Mononuclear cell (primary cell): ENCODE data around the gene BCL3. TPM values are rescaled to one million over a fixed set of nuclear protein-coding genes. Genes with fewer than 3 reads are reported as not detected.
A peak's percentile ranks its signal among the peaks of the same experiment; 100 is the strongest.

Experiments used
- H3K27me3 ChIP-seq: 2 replicates; pipeline ENCODE4 v1.6.0; 2011; ENCODE audit warnings: low read length, control low read depth; ENCODE audit not compliant: insufficient read depth
- H3K4me1 ChIP-seq: 2 replicates; pipeline ENCODE4 v1.5.1; 2011; ENCODE audit warnings: mild to moderate bottlenecking, low read length, control low read depth; ENCODE audit not compliant: insufficient read depth
- H3K4me3 ChIP-seq: 2 replicates; pipeline ENCODE4 v1.5.1; 2011; ENCODE audit warnings: mild to moderate bottlenecking, low read length, moderate library complexity
- H3K9me3 ChIP-seq: 2 replicates; pipeline ENCODE4 v1.5.1; 2011; ENCODE audit warnings: low read depth, mild to moderate bottlenecking, control low read depth, low read length
- total RNA-seq: library from RNA; depleted of rRNA; stranded (reverse); fragments of >200 nt; gene quantifications from one replicate; pipeline ENCODE4 v1.2.3, GENCODE V29; 2012

BCL3 gene
- total RNA-seq, 1 donor = 33.0 TPM

GRCh38 chr19:44744871-44745332, 3.6 kb upstream of the BCL3 start:
- Histone ChIP-seq H3K9me3 (no peaks in the 10 kb centered on the region), H3K4me3 (no peak overlapping the region), H3K4me1 (peaks cover 87% of the 10 kb centered on the region), H3K27me3 (no peaks in the 10 kb centered on the region)

GRCh38 chr19:44745341-44745831, 3.1 kb upstream of the BCL3 start:
- H3K4me3 ChIP-seq = no peak overlapping the region
- peaks cover 89% of the 10 kb centered on the region for H3K4me1 ChIP-seq
- H3K9me3 ChIP-seq = no peaks in the 10 kb centered on the region
- H3K27me3 ChIP-seq = no peaks in the 10 kb centered on the region

GRCh38 chr19:44745887-44746600, 2.5 kb upstream of the BCL3 start:
- no peaks in the 10 kb centered on the region for H3K9me3 ChIP-seq
- H3K4me3 ChIP-seq = no peak overlapping the region
- no peaks in the 10 kb centered on the region for H3K27me3 ChIP-seq
- H3K4me1 ChIP-seq = peaks cover 89% of the 10 kb centered on the region

DNA sequence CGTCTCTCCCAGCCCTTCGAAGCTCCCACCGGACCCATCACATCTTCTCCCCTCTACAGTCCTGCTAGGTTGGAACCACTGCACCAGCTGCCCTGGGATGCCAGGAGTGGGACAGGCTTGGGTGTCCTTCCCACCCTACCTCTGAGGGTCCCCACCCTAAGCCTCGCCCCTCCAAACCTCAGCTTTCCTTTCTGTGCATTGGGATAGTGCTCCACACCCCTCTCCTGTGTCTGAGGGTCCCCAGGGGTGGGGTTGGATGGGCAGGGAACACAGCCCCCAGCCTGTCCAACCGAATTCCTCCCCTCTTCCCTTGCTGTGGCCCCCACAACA, 1.9 kb upstream of the BCL3 start:
- Histone ChIP-seq H3K27me3 (no peaks in the 10 kb centered on the region), H3K4me1 (peaks cover 89% of the 10 kb centered on the region), H3K4me3 (no peak overlapping the region), H3K9me3 (no peaks in the 10 kb centered on the region)

GRCh38 chr19:44746946-44747738, 1.4 kb upstream of the BCL3 start:
- Histone ChIP-seq H3K27me3 (no peaks in the 10 kb centered on the region), H3K4me1 (peaks cover 91% of the 10 kb centered on the region), H3K4me3 (peak overlapping the region; percentile 60)

GRCh38 chr19:44747739-44748425, 626 bp upstream of the BCL3 start:
- peaks cover 91% of the 10 kb centered on the region for H3K4me1 ChIP-seq
- peak overlapping the region; percentile 60 for H3K4me3 ChIP-seq
- no peaks in the 10 kb centered on the region for H3K27me3 ChIP-seq

More at GRCh38 chr19:44746946-44747738, 1.4 kb upstream of the BCL3 start:
- no peaks in the 10 kb centered on the region for H3K9me3 ChIP-seq

GRCh38 chr19:44749292-44749691, 784 bp downstream of the BCL3 start:
- peak overlapping the region; percentile 86 for H3K4me3 ChIP-seq
- H3K9me3 ChIP-seq = no peaks in the 10 kb centered on the region
- H3K27me3 ChIP-seq = no peaks in the 10 kb centered on the region
- H3K4me1 ChIP-seq = peaks cover 85% of the 10 kb centered on the region

More at GRCh38 chr19:44747739-44748425, 626 bp upstream of the BCL3 start:
- H3K9me3 ChIP-seq = no peaks in the 10 kb centered on the region

DNA sequence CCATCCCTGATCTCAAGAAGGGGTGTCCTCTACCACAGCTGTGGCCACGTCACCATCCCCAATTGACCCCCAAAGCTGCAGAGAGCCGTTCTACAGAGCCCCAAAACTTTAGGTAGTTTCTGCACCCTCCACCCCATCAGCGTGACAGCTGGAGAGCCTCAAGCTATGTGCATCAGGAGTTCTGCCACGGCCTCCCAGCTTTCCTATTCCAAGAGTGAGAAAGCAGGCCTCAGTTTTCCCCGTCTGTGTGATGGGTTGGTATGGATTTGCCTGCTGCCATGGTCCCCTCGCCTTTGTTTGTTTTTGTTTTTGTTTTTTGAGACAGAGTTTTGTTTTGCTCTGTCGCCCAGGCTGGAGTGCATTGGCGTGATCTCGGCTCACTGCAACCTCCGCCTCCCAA, 1.5 kb downstream of the BCL3 start:
- H3K4me1 ChIP-seq = peaks cover 84% of the 10 kb centered on the region
- no peaks in the 10 kb centered on the region for H3K9me3 ChIP-seq
- peak overlapping the region; percentile 86 for H3K4me3 ChIP-seq
- H3K27me3 ChIP-seq = no peaks in the 10 kb centered on the region

DNA sequence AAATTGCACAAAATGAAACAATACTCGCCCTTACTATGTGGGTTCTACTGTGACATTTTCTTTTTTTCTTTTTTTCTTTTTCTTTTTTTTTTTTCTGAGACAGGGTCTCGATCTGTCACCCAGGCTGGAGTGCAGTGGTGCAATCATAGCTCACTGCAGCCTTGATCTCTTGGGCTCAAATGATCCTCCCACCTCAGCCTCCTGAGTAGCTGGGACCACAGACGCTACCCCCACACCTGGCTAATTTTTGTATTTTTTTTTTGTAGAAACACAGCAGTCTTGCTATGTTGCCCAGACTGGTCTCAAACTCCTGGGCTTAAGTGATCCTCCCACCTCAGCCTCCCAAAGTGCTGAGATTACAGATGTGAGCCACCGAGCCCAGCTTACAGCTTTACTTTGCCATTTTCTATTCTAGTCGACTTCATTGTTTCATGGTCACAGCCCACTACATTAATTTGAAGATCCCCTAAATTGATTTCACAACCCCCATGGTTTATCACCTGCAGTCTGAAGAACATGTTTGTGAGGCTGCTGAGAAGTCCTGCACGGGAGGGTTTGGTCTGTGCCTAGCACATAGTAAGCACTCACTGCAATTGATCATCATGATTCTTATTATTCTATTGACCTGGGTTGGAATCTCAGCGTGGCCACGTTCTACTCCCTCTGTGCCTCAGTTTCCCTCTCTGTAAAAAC, 3.8 kb downstream of the BCL3 start:
- H3K4me1 ChIP-seq = peaks cover 80% of the 10 kb centered on the region
- peak overlapping the region; percentile 4 for H3K4me3 ChIP-seq
- no peaks in the 10 kb centered on the region for H3K9me3 ChIP-seq
- no peaks in the 10 kb centered on the region for H3K27me3 ChIP-seq

DNA sequence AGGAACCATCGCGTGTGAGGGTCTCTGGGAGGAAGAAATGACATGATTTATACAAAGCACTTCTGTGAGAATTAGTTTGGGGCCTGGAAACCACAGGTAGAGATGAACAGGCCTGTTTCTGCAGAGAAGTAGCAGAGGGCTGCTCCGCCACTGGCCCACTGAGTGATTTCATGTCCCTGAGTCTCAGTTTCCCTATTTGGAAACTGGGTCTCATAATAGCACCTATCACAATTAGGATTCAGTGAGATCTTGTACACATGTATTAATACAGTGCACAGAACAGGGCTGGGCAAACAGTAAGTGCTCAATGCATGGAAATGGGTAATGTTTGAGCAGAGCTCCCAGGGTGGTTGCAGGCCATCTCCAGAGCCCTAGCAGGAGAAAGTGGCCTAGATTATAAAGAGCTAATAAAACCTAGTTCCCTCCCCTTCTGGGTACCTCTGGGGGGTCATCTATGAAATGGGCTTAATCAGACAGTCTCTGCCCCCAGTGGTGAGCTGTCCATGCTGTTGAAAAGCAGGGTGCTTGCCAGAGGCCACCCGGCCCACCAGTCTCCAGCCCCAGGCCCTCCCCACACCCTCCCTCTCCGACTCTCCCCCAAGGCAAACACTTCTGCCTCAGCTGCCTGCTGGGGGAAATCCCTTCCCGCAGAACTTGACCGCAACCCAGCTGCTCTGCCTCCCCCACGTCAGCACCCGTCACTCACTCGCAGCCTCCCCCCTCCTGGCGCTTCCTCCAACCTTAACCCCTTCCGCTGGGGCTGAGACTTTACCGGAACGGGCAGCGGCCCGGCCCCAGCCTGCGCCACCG, 4.5 kb downstream of the BCL3 start:
- peaks cover 73% of the 10 kb centered on the region for H3K4me1 ChIP-seq
- no peaks in the 10 kb centered on the region for H3K27me3 ChIP-seq
- peak overlapping the region; percentile 64 for H3K4me3 ChIP-seq
- no peaks in the 10 kb centered on the region for H3K9me3 ChIP-seq

GRCh38 chr19:44753626-44753931, 5.1 kb downstream of the BCL3 start:
- Histone ChIP-seq H3K4me3 (peak overlapping the region; percentile 64), H3K27me3 (no peaks in the 10 kb centered on the region), H3K9me3 (no peaks in the 10 kb centered on the region), H3K4me1 (peaks cover 71% of the 10 kb centered on the region)

DNA sequence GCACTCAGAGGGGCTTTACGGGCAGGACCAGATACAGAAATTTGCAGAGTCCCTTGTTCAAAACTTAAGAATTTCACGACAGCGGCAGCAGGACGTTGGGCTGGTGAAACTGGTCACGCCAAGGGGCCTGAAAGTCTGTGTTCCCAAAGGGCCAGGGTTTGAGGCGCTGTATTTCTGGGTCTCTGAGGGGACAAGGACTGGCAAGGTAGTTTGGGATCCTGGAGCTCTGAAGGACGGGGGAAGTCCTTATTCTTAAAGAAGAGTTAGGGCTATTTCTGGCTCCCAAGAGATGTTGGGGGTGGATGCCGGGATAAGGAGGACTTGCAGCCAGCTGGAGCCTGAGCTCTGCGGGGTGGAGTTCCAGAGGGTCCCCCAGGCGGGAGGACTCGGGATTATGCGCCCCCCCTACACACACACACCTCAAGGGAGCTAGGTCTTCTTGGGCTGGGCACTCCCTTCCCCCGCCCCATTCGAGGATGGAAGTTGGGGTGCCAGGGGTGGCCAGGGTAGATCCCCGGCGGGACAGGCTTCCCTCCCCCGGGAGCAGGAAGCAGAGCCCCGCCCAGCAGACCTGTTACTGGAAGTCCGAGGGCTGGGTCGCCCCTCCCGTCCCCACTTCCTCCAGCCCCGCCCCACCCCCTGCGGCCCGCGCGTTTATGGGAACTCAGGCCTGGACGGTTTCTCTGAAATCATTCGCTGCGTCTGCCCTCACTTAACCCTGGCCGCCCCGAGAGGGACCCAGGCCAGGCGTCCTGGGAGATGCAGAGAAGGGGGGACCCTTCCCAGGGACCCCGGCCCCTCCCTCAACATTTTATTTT, 5.6 kb downstream of the BCL3 start:
- Histone ChIP-seq H3K9me3 (no peaks in the 10 kb centered on the region), H3K4me1 (peaks cover 70% of the 10 kb centered on the region), H3K27me3 (no peaks in the 10 kb centered on the region), H3K4me3 (peak overlapping the region; percentile 64)

DNA sequence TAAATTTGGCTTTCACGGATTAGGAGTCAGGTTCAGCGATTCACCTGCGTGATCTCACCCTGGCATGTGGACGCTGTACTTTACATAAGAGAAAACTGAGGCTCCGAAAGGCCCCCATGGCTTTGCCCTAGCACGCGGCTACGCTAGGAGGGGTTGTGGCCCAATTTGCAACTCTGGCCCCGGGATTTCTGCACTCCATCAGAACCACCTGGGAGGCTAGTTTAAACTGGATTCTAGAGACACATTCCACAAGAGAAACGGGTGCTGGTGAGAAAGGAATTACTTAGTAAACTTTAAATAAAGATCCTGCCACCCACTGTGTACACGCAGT, 6.2 kb downstream of the BCL3 start:
- H3K4me3 ChIP-seq = peak overlapping the region; percentile 28
- H3K27me3 ChIP-seq = no peaks in the 10 kb centered on the region
- H3K9me3 ChIP-seq = no peaks in the 10 kb centered on the region
- H3K4me1 ChIP-seq = peaks cover 66% of the 10 kb centered on the region
